GM12872 (cell line): ENCODE measurements around the gene KANK3.

Source experiments
- CTCF ChIP-seq: IDR thresholded peaks from 3 replicates; pipeline ENCODE4 v1.5.1; 2011; ENCODE audit warnings: low read depth, mild to moderate bottlenecking, low read length, moderate library complexity; ENCODE audit not compliant: insufficient read depth

KANK3 gene

GRCh38 chr19:8332976-8333766 lies 9.9 kb downstream of the KANK3 start:
- TF ChIP-seq CTCF: no peak

- no peak for TF ChIP-seq CTCF
Measured at GRCh38 chr19:8331263-8331845, 11.7 kb downstream of the KANK3 start.

- TF ChIP-seq CTCF: no peak
Measured at GRCh38 chr19:8329996-8330395, 13.1 kb downstream of the KANK3 start.

- TF ChIP-seq CTCF: no peak
Measured at GRCh38 chr19:8325454-8325853, 17.6 kb downstream of the KANK3 start.

- TF ChIP-seq CTCF: no peak
Measured at GRCh38 chr19:8324186-8325050, 18.6 kb downstream of the KANK3 start.

GRCh38 chr19:8323781-8324185 lies 19.3 kb downstream of the KANK3 start:
- TF ChIP-seq CTCF: no peak

GRCh38 chr19:8322638-8322997 lies 20.4 kb downstream of the KANK3 start:
- no peak for TF ChIP-seq CTCF
